ENCODE measurements around the gene BCAS3.

GRCh38 chr17:61323003-61323908, 645.6 kb downstream of the BCAS3 start:
- TF ChIP-seq CTCF (conservative IDR thresholded peaks at IDR 0.05) (no peak), ZFX (IDR thresholded peaks at IDR 0.05) (no peak)

Measured in C4-2B (cell line).